COR-L47 (cell line): ENCODE data around the gene MARCHF10.
A peak's percentile ranks its signal among the peaks of the same experiment; 100 is the strongest.
"Not testable (repeated sequence)": the region's sequence is repeated elsewhere in the genome, so short reads cannot be mapped to it uniquely, and the experiment has no call there.

Experiments
- DNase-seq: peaks from one replicate; lab custom pipeline; 2025; lab: John Stamatoyannopoulos, UW

MARCHF10 gene

DNA sequence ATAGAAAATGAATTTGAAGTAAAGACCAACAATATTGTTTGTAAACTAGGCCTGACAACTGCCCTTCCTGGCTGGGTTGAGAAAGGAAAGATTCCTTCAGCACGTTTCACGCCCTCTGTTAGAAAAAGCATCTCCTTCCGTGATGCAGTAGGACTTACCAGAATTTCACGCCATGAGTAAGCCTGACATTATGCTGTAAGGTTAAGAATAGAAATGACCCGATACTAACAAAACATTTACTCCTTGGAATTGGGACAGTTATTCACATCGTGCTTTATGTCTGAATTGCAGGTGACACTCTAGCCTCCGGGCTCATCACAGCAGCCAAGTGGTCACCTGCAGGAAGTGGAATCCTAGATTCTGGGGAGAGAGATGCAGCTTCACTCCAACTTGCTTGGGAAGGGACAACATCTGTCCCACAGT is 17.5 kb downstream of the MARCHF10 start:
- DNase-seq = no peak

DNA sequence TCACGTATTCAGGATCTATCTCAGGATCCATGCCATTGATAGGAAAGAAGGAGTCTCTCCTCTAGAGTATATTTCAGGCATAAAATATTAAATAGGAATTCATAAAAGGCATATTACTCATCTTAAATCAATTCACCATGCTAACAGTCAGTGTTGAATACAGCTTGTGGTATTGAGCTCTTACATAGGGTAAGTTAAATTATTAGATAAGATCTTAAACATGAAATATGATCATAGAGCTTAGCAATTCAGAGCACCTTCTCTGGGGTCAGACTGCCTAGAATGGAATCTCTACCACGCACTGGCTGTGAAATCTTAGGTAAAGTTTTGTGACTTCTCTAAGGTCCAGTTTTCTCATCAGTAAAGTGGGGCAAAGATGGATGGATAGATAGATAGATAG is 20.7 kb downstream of the MARCHF10 start:
- DNase-seq = no peak

DNA sequence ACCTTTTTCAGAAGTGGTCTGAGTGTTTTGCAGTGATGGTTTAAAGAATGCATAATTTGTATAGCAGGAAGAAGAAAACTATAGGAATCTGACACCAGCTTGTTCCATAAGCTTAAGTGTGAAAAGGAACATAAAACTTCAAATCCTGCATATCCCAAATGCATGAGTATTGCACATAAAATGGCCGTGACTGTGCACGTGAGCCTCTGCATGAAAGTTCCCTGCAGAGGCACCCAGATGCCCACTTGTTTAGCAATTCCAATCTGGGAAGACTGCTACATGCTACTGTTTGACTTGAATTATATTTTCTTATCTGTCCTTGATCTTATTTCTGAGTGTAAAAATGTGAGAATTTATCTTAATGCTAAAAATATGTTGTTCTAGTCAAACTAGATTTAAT is 21.5 kb downstream of the MARCHF10 start:
- DNase-seq = no peak

DNA sequence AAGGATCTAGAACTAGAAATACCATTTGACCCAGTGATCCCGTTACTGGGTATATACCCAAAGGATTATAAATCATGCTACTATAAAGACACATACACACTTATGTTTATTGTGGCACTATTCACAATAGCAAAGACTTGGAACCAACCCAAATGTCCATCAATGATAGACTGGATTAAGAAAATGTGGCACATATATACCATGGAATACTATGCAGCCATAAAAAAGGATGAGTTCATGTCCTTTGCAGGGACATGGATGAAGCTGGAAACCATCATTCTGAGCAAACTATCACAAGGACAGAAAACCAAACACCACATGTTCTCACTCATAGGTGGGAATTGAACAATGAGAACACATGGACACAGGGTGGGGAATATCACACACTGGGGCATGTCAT is 22.1 kb downstream of the MARCHF10 start:
- DNase-seq = not testable (repeated sequence)

DNA sequence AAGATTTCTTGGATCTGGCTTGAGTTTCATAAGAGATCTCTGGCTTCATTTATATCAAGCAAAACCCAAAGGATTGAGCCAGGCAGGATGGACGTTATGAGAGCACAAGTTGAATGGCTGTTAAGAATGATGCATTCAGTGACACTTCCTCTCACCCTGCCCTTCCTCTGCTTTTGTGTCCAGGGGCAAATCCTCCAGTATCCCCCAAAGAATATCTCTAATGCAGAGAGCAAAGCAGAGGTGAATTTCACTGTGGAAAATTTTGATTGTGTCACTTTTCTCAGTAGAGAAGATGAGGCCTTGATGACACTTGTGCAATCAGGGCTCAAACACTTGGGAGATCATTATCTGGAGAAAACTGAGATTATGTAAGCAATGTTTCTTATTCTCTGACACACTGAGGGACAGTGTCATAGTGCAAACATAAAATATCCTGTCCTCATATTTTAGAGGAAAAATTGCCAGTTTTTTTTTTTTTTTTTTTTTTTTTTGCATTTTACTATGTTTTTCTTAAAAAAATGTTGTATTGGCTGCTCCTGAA is 25.3 kb downstream of the MARCHF10 start:
- DNase-seq = no peak

DNA sequence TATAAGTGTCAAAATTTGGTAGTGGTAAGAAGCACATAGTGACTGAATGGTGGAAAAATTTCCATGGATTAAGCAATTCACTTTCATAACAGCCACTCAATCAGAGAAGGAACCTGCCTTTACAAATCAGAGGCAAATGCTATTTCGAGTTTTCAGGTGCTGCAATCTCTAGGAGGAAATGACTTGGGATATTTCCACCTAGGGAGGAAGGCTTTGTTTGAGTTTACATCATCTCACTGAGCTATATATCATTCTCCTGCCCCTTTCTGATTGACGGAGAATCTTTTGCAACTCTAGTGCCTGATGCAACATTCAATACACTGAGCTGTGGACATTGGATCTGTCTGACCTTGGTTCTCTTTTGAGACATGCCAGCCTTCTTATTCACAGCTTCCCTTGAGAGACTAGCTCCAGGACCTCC is 26.3 kb downstream of the MARCHF10 start:
- DNase-seq = no peak

DNA sequence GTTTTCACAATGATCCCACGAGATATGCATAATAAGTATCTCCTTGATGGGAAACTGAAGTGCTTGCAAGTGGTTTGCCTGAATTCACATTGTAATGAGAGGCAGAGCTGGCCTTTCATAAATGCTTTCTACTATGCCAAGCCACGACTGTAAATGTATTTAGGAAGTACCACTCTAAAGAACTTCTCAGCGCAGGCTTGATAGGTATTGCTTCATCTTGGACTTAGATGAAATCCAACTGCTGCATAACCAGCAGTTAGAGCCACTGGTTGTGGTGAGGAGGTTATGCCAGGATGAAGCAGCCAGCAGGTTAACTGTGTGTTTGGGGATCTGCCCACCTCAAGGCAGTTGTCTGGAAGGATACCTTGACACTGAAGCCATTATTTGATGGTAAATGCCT is 26.8 kb downstream of the MARCHF10 start:
- no peak for DNase-seq

DNA sequence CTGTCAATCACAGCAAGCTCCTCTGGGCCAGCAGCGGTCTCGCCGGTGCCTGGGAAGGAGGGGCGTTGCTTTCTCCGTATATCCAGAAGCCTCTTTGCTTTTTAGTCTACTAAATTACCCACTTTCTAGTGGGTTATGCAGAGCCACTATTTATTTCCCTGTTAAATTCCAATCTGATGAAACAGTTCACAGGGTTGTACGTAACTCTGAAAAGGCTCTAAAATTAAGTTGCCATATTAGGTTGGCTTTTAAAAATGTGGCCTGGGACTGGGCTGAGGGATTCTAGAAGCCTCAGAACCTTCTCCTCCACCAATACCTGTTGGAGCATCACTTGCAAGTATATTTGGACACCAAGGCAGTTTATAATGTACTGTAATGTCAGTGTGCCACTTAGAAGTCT is 27.2 kb downstream of the MARCHF10 start:
- DNase-seq = no peak

DNA sequence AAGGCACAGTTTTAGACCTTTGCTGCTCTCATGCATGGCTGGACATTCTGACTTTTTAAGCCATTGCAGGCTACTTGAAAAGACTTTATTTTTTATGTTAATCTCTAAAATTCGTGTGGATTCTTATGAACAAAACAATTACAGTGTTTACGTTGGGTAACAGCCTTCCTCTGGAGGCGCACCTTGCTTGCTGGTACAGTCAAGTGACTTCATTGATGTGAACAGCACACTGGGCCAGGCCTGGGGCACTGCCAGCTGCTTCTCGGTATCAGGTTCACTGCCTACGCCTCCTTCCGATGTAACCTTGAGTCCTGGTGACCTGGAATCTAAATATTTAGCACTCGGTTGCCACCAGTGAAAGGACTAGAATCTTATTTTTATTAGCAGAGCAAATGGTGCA is 27.8 kb downstream of the MARCHF10 start:
- DNase-seq = no peak

DNA sequence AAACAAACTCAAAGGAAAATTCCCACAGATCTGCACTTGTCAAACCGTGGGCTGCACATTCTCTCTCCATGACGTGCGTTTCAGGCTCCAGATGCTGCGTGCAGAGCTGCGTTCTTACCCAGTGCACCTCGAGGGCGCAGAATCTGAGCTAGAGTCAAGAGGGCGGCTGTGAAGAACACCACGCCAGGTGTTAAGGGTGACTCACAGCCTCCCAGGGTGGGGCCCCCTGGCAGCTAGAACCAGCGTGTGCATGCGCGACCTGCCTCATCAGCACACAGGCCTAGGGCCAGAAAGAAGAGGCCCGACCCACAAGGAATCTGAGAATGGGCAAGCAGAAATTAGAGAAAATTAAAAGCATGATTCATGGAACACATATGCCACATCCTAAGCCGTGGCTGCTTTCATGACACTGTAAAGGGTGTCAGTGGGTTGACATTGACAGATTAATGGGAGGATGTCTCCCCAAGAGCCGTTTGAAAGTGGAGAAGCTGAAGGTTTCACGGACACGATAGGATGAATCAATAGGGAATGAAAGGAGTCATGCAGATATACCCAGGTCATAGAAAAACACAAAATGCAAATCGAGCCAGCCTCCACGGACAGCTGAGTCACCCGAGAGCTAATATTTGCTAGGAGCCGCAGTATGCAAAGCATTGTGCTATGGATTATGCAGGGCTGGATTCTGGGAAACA is 29.0 kb downstream of the MARCHF10 start:
- peak; percentile 18 for DNase-seq

DNA sequence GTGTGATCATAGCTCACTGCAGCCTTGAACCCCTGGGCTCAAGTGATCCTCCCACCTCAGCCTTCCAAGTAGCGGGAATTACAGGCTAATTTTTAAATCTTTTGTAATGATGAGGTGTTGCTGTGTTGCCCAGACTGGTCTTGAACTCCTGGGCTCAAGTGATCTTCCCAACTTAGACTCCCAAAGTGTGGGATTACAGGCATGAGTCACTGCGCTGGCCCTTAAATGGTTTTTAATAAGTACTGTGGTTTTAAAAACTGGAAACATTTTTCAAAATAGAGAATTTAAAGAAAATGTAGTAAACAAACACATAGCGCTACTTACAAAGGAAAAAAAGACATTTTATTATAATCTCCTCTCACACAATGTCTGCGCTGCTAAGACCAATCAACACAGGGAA is 32.2 kb downstream of the MARCHF10 start:
- no peak for DNase-seq

DNA sequence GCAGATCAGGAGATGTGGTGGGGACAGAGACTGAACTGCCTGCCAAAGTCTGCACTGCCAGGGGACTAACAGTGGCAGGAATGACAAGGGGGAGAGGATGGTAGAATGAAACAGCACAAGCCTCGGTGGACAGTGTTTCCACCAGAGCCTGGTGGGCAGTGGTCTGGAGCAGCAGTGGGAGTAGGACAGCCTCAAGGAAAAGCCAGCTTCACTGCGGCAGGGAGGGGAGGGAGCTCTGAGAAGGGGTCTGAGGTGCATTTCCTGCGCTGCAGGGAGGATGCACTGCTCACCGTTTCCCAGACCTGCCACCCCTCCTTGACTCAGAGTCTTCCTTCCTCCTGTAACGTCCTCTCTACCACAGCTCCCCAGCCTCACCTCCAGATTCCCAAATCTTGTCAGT is 33.8 kb downstream of the MARCHF10 start:
- DNase-seq = no peak

DNA sequence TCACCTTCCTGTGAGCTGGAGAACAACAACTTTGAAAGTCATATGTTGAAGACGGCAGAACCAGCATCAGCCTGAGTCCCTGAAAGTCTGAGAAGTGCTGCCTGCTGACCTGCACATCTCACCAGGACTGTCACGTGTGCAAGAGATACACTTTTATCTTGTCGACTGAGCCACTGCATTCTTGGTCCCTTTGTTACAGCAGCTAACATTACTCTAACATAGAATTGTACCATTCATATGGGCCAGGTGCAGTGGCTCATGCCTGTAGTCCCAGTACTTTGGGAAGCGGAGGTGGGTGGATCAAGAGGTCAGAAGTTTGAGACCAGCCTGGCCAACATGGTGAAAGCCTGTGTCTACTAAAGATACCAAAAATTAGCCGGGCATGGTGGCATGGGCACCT is 40.1 kb downstream of the MARCHF10 start:
- DNase-seq = no peak

DNA sequence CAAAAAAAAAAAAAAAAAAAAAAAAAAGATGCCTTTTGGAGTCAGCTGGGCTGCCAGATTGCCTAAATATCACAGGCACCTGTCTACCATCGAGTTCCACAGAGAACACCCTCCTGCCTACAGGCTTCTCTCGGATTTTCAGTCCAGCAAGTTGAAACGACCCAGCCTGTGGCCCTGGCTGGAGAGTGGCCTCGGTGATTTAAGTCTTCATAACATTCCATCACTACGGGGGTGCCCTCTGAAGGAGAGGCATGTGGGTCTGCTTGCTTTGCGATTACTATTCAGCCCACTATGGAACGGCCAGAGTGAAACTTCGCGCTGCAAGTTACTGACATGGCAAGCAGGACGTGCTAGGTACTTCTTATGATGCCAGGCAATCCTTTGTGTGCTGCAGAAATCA is 42.8 kb downstream of the MARCHF10 start:
- DNase-seq = no peak

DNA sequence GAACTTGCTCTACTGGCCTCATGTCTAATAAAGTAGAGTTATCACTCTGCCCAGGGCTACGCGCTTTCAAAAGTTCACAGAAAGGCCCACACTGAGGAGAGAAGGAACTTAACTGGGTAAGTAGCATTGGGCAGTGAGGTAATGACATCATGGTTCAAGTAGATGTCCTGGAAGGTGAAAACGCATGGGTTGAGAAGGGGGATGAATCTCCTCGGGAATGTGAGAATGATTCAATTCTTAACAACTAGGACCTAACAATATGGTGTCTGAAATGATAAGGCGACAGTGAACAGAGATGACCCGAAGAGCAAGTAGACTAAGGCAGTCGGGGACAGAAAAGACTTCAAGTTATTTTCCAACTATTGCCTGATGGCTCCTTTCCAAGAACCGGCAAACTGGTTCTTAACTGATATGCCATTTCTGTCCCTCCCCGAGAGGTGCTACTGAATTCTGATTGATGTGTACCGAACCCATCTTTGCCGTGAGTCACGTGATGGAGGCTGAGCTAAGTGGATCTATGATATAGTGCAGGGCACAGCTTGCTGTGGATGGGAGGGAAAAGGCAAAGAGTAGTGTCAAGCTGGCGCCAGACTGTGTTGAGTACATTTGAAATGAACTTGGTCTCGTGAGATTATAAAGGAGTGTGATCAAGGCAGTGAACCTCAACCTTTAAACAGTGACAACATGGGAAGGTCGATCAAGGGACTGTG is 44.1 kb downstream of the MARCHF10 start:
- no peak for DNase-seq

DNA sequence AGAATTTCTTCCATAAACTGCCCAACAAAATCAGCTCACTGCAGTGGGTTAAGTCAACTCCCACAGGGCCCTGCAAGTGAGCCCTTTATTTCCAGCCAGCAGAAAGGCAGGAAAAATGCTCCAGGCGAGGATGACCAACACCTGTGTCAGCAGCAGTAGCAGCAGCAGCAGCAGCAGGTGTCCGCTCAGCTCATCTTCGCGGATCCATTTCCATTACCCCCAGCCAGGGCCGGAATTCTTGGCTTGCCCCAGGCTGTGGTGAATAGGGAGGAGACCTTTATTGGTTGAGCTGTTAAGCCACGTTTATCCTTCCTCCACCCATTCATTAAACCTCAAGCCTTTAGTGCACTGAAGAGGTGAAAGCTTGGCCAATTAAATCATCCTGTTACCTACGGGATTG is 46.2 kb downstream of the MARCHF10 start:
- peak; percentile 48 for DNase-seq

DNA sequence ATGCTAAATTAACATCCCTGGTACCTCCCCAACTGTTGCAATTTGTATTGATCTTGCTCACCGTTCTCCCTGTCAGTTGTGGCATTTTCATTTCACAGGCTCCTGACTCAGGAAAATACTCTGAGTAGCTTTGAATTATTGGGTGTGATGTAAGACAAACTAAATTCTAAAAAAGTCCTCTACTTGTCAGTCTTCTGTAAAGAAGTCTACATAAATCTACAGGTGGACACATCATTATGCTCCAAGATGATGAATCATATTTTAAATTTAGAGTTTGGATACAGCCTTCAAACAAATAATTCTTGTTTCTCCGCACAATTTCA is 47.2 kb downstream of the MARCHF10 start:
- DNase-seq = no peak

DNA sequence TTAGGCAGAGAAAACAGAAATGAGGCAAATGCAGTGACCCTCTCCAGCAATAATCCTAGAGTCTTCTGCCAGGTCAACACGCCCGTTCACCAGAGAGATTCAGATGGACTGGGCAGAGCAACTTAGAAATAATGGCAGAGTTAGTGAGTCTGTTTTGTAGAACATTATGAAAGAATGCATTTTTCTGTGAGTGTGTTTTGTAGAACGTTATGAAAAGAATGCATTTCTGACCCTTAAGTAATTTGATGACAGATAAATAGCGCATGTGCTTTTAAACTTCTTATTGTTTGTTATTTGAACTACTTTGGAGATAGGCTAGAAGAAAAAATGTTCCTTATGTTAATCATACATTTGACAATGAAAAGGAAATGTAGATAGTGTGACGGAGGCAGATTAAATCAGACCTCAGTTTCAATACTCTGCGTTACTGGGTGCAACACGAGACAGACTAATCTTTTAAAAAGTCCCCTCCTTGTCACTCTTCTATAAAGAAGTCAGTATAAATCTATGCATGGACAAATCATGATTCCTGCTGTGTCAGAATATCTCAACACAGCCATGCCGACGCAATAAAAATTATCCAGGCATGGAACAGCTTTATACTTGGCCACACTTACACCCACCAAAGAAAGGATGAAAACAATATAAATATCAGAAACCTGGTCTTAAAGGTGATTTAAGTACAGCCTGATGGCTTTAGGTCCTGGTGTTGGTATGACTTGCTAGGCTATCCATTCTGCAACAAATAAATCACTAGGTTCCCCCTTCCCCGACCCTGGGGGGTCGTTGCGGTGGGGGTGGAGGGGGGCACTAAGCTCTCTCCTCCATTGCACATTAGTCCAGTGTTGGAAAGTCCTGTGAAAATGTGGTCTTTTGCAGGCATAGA is 47.8 kb downstream of the MARCHF10 start:
- DNase-seq = no peak

DNA sequence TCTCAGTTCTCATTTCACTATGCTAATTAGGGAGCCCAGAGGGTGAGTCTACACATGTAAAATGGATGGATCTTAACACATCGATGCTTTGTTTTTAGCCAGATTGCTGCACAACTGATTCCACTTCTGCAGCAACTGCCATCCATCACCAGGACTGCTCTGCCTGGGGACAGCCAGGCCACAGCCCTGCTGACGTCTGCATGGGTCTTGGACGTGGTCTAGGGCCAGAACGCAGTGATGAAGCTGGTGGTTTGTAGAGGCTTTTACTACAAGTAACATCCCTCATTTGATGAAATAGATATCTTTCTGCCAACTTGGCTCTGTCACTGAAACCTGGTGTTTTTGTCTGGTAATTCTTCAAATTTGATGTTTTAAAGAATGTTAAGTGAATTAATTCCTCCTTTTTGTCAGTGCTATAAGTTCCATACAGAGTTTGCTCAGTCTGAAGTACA is 50.6 kb downstream of the MARCHF10 start:
- DNase-seq = no peak

DNA sequence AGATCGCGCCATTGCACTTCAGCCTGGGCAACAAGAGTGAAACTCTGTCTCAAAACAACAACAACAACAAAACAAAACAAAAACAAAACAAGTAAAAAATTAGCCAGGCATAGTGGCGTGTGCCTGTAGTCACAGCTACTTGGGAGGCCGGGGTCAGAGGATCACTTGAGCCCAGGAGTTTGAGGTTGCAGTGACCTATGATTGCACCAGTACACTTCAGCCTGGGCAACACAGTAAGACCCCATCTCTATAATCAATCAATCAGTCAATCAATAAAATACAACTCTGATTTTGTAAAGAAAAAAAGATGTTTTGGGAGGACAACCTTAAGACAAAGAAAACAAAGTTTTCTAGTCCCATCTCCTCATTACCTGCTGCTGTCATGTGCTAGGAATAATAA is 51.9 kb downstream of the MARCHF10 start:
- no peak for DNase-seq

DNA sequence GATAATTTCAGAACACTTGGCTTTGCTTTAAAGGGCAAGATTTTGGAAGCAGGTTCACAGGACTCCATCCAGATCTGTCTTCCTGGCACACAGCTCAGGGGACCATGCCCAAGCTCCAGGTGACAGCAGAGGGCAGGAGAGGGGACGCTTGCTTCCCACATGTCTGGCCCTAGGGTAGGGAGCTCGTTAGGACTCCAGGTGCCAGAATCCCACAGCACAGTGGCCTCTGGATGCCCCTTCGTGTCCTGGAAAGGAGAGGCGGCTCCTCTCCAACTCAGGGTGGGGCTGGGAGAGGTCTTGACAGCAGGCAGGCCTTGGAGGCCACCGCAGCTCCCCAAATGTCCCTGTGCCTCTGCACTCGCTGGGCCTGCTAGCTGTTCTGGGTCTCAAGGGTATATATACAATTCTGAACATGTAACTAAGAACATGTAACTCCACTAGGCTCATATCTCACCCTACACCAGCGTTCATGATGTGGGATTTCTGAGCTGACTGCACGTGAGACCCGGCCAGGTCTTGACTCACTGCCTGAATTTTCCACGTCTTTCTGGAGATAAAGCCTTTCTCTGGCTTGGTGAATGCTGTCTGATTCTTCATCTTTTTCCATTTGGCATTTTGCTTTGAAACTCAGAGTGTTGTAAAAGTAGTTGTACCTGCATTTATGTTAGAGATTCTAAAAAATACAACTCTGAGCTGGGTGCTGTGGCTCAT is 52.8 kb downstream of the MARCHF10 start:
- no peak for DNase-seq

DNA sequence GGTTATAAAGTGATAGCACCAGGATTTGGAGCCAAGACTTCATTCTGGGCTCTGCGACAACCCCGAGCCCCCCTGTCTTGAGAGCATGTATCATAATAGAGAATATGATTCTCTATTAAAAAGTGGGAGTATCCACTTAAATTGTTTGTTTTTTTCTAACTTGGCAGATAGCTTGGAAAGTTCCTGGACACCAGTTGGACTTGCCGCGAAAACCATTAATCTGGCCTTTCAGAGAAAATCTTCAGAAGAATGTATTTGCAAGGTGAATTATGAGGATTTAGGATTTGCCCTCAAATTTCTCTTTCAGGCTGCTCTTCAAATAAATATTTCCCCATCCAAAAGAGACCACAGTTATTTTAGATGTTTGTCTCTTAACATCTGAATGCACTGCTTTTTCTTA is 53.5 kb downstream of the MARCHF10 start:
- no peak for DNase-seq
